Uterus (tissue), 4 donors: ENCODE data around the gene HEATR5B. TPM values are rescaled to one million over a fixed set of nuclear protein-coding genes. Genes with fewer than 3 reads are reported as not detected.

Experiments
- DNase-seq, 2 donors: peaks; one replicate each; pipeline ENCODE4 v3.0.0-alpha.2; 2019 to 2020
- H3K27ac ChIP-seq, 2 donors: fragments of 200-600 bp; sonication (generic); 1 replicate in 1 of 2; 2 replicates in 1 of 2; pipeline ENCODE4 v1.5.1; 2016 to 2018
- H3K27me3 ChIP-seq, 2 donors: fragments of 200-600 bp; sonication (generic); one replicate each; pipeline ENCODE4 v1.5.1; 2018 to 2019; ENCODE audit warnings: control low read depth in 1 of 2
- H3K36me3 ChIP-seq, 2 donors: fragments of 200-600 bp; sonication (generic); one replicate each; pipeline ENCODE4 v1.5.1; 2019; ENCODE audit warnings: control low read depth in 1 of 2
- H3K4me1 ChIP-seq, 2 donors: fragments of 200-600 bp; sonication (generic); one replicate each; pipeline ENCODE4 v1.5.1; 2018 to 2019; ENCODE audit warnings: control low read depth in 1 of 2
- H3K4me3 ChIP-seq, 2 donors: fragments of 200-600 bp; sonication (generic); 1 replicate in 1 of 2; 2 replicates in 1 of 2; pipeline ENCODE4 v1.5.1; 2018 to 2019; ENCODE audit warnings: mild to moderate bottlenecking in 1 of 2
- H3K9me3 ChIP-seq, 2 donors: fragments of 200-600 bp; sonication (generic); one replicate each; pipeline ENCODE4 v1.5.1; 2019; ENCODE audit warnings: control low read depth in 1 of 2
- POLR2A ChIP-seq, 2 donors: fragments of 450-650 bp; IDR thresholded peaks; one replicate each; pipeline ENCODE4 v1.6.1; 2016; ENCODE audit warnings: antibody characterized with exemption in 2 of 2, mild to moderate bottlenecking in 1 of 2, moderate library complexity in 1 of 2
- intact Hi-C: fragments of 100-400 bp; cut with DNase I; formaldehyde crosslinking; loops from one replicate; pipeline ENCODE4 v1.15.1; 2023; ENCODE audit warnings: low total_unique reads
- total RNA-seq, 4 donors: library from RNA; depleted of rRNA in 3 of 4; stranded (reverse); fragments of >200 nt in 3 of 4; gene quantifications; one replicate each; pipeline versions ENCODE4 v1.1.0 to v1.2.4, GENCODE V29; 2014 to 2023
- TF ChIP-seq, protein P1 (sequence below), 4 experiments: fragments of 200-600 bp in 2 of 4; fragments of 450-650 bp in 2 of 4; sonication (generic) in 2 of 4; IDR thresholded peaks; one replicate each; pipeline ENCODE4 v1.5.1; 2016 to 2019; ENCODE audit warnings: antibody characterized with exemption in 4 of 4, mild to moderate bottlenecking in 2 of 4, moderate library complexity in 1 of 4
- donor health status: DM: yes; HTN: yes; CAD: no.

Gene HEATR5B
- total RNA-seq, 4 donors from 2014 or later = 17.9 to 90.9 (median 40.4) TPM

DNA sequence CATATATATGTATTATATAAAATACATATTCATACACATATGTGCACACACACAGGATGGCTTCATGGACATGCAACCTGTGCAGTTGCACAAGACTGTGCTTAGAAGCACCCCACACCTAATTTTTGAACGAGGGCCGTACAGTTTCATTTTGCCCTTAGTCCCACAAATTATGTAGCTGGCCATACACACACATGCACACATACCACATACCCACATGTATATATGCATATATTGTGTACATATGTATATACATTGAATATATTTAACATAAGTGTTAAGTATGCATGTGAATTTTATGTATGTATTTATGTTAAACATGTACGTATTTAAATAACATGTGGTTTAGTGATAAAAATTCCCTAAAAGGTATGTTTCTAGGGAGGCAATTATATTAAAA lies 18.4 kb upstream of the HEATR5B start:
- TF ChIP-seq, protein P1, sequence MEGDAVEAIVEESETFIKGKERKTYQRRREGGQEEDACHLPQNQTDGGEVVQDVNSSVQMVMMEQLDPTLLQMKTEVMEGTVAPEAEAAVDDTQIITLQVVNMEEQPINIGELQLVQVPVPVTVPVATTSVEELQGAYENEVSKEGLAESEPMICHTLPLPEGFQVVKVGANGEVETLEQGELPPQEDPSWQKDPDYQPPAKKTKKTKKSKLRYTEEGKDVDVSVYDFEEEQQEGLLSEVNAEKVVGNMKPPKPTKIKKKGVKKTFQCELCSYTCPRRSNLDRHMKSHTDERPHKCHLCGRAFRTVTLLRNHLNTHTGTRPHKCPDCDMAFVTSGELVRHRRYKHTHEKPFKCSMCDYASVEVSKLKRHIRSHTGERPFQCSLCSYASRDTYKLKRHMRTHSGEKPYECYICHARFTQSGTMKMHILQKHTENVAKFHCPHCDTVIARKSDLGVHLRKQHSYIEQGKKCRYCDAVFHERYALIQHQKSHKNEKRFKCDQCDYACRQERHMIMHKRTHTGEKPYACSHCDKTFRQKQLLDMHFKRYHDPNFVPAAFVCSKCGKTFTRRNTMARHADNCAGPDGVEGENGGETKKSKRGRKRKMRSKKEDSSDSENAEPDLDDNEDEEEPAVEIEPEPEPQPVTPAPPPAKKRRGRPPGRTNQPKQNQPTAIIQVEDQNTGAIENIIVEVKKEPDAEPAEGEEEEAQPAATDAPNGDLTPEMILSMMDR (IDR thresholded peaks at IDR 0.05) = no peak
- TF ChIP-seq POLR2A (IDR thresholded peaks at IDR 0.05) = no peak
- no peaks in the 10 kb centered on the region for H3K4me1 ChIP-seq
- no peaks in the 10 kb centered on the region for H3K27me3 ChIP-seq
- no peaks in the 10 kb centered on the region for H3K36me3 ChIP-seq
- no peak for DNase-seq
- H3K27ac ChIP-seq = no peak overlapping the region
- no peaks in the 10 kb centered on the region for H3K9me3 ChIP-seq
- intact Hi-C loops = no loop called here
- no peak overlapping the region for H3K4me3 ChIP-seq

DNA sequence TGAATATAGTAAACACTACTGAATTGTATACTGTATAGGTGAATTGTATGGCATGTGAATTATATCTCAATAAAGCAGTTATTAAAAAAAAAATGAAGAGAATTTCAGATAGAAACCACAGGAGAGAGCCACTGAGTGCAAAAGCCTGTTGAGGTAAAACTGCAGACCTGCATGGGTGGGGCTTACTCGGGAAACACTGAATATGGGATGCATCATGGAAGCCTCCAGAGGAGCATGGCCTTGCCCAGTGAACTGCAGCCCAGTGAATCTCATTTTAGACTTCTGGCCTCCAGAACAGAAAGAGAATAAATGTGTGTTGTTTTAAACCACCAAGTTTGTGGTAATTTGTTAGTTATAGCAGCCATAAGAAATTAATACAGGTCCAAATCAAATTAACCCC lies 15.9 kb upstream of the HEATR5B start:
- TF ChIP-seq POLR2A (IDR thresholded peaks at IDR 0.05) = no peak
- TF ChIP-seq, protein P1 (IDR thresholded peaks at IDR 0.05) = no peak

GRCh38 chr2:37098416-37099118 lies 14.4 kb upstream of the HEATR5B start:
- no peak for TF ChIP-seq POLR2A (IDR thresholded peaks at IDR 0.05)
- TF ChIP-seq, protein P1 (IDR thresholded peaks at IDR 0.05) = no peak
- Histone ChIP-seq H3K4me1 (no peaks in the 10 kb centered on the region), H3K9me3 (no peaks in the 10 kb centered on the region), H3K36me3 (no peaks in the 10 kb centered on the region), H3K4me3 (no peak overlapping the region), H3K27me3 (no peaks in the 10 kb centered on the region), H3K27ac (no peak overlapping the region)
- intact Hi-C loops = no loop called here
- no peak for DNase-seq

More for the DNA sequence above, 15.9 kb upstream of the HEATR5B start:
- no peaks in the 10 kb centered on the region for H3K9me3 ChIP-seq
- H3K27me3 ChIP-seq = no peaks in the 10 kb centered on the region
- H3K4me1 ChIP-seq = no peaks in the 10 kb centered on the region
- H3K27ac ChIP-seq = no peak overlapping the region
- intact Hi-C loops = no loop called here
- DNase-seq = no peak
- no peak overlapping the region for H3K4me3 ChIP-seq
- no peaks in the 10 kb centered on the region for H3K36me3 ChIP-seq

DNA sequence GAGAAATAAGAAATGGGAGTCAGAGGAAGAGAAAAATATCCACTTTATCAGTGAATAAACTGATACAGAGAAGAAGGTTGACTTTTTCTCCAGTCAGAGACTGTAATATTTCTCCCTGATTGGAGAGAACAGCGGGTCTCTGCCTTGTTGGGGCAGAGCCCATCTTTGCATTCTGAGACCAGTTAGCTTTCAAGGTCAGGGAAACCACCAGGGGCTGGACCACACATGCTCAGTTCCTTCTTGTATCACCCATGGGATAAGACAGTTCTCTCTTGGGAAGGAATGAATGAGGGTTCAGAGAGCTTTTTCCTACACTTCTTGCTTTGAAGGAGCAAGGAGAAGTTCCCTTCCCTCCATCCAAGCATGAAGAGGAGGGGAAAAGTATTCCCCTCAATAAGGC lies 12.4 kb upstream of the HEATR5B start:
- DNase-seq = no peak
- Histone ChIP-seq H3K27me3 (no peaks in the 10 kb centered on the region), H3K36me3 (no peaks in the 10 kb centered on the region), H3K27ac (no peak overlapping the region), H3K4me1 (no peaks in the 10 kb centered on the region), H3K9me3 (no peaks in the 10 kb centered on the region), H3K4me3 (no peak overlapping the region)
- intact Hi-C loops = no loop called here
- TF ChIP-seq, protein P1 (IDR thresholded peaks at IDR 0.05) = no peak
- no peak for TF ChIP-seq POLR2A (IDR thresholded peaks at IDR 0.05)

GRCh38 chr2:37091873-37092272 lies 7.7 kb upstream of the HEATR5B start:
- H3K36me3 ChIP-seq = no peaks in the 10 kb centered on the region

More at GRCh38 chr2:37091873-37092272, 7.7 kb upstream of the HEATR5B start:
- Histone ChIP-seq H3K27me3 (no peaks in the 10 kb centered on the region), H3K4me3 (no peak overlapping the region), H3K9me3 (no peaks in the 10 kb centered on the region), H3K4me1 (no peaks in the 10 kb centered on the region), H3K27ac (no peak overlapping the region)
- intact Hi-C loops = no loop called here
- TF ChIP-seq, protein P1 (IDR thresholded peaks at IDR 0.05) = no peak
- no peak for TF ChIP-seq POLR2A (IDR thresholded peaks at IDR 0.05)
- no peak for DNase-seq
